Nucleus accumbens (tissue), 56 donors: ENCODE data around the gene APH1A.
"Not testable (repeated sequence)": the region's sequence is repeated elsewhere in the genome, so short reads cannot be mapped to it uniquely, and the experiment has no call there.

Experiments
- DNase-seq, 56 donors: peaks; one replicate each; lab custom pipeline; 2025; lab: John Stamatoyannopoulos, UW

Gene APH1A

DNA sequence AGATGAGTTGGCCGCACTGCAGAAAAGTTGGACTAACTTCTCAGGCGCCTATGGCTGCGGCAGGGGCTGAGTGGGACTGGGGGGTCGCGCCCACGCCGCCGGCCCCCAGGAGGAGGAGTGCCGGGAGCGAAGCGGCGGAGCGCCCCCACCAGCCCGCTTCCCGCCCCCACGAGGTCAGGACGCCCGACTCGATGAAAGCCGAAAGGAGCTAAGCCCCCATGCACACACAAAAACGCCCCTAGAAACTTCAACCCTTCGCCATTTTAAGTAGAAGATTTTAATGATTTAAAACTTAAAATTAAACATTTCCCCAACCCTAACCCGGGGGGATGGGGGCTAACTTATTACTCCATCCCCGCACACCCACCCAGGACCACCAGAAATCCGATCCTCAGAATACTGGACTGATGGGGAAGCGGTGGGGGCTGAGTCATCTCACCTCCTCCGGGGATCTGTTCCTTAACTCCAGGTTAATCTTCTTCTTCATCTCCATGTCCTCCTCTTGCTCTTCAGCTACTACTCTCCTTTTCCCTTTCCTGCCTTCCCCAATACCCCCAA lies 33.4 kb downstream of the APH1A start:
- DNase-seq, result peak in 20 of 56 donors; percentile 5 to 60 (median 29)

DNA sequence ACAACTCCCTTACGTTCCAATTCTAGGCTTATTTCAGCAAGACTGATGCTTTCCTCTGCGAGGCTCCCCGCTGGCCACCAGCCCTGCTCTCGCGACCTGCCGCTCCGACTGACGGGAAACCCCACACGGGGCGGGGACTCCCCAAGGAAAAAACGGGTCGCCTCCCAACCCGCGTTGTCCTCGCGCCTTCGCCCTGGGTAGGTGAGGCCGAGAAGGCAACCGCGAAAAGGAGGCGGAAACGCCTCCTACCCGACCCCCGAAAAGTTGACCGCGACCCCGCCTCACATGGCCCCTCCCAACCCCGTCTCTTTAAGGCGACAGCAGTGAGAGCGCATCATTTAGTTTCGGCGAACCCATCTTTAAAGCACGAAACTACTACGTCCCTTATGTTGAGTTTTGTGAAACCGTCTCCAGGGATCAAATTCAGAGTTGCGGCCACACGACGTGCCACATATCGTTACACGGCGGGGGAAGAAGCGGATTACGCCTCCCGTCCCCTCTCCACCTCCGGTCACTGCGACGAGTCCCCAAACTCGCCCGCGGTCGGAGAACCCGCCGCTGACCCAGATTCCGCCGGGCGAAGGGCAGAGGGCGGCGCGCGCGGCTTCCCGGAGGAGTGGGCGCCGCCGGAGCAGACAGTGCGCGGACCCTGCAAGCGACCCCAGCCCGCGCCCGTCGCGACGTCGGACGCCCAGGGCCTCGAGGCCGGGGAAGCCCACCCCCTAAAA lies 34.1 kb downstream of the APH1A start:
- DNase-seq, result peak in 51 of 56 donors; percentile 23 to 82 (median 57)

- DNase-seq, result peak in 1 of 56 donors; percentile 47
Observed at GRCh38 chr1:150234309-150234565, 34.6 kb downstream of the APH1A start.

GRCh38 chr1:150233359-150234308 lies 35.2 kb downstream of the APH1A start:
- DNase-seq, result peak in 14 of 56 donors; percentile 0 to 44 (median 28)

GRCh38 chr1:150232921-150233320 lies 35.9 kb downstream of the APH1A start:
- DNase-seq, result not testable (repeated sequence)

DNA sequence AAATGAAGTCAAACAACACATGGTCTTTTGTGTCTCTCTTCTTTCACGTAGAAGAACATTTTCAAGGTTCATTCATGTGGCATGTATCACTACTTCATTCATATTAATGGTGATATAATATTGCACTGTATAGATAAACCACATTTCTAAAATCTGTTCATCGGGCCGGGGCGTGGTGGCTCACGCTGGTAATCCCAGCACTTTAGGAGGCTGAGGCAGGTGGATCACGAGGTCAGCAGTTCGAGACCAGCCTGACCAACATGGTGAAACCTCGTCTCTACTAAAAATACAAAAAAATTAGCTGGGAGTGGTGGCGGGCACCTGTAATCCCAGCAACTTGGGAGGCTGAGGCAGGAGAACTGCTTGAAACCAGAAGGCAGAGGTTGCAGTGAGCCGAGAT lies 40.6 kb downstream of the APH1A start:
- DNase-seq, result not testable (repeated sequence)

DNA sequence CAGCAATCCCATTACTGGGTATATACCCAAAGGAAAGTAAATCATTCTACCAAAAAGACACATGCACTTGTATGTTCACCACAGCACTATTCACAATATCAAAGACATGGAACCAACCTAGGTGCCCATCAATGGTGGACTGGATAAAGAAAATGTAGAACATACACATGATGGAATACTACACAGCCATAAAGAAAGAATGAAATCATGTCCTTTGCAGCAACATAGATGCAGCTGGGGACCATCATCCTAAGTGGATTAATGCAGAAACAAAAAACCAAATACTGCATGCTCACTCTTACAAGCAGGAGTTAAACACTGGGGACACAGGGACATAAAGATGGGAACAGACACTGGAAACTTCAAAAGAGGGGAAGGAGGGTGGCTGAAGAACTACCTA lies 41.6 kb downstream of the APH1A start:
- no peak for DNase-seq

GRCh38 chr1:150226486-150226885 lies 42.3 kb downstream of the APH1A start:
- no peak for DNase-seq

DNA sequence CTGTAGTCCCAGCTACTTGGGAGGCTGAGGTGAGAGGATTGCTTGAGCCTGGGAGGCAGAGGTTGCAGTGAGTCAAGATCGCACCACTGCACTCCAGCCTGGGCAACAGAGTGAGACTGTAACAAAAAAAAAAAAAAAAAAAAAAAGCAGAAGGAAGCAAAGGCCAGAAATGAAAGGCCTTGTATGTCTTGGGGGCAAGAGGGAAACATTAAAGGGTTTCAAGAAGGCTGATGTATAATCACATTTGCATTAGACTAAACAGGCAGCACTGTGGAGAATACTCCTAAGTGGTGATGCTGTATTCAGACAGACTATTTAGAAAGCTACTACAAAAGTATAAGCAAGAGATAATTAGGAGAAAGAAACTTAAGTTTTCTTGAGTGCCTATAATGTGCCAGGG lies 43.3 kb downstream of the APH1A start:
- DNase-seq, result no peak

DNA sequence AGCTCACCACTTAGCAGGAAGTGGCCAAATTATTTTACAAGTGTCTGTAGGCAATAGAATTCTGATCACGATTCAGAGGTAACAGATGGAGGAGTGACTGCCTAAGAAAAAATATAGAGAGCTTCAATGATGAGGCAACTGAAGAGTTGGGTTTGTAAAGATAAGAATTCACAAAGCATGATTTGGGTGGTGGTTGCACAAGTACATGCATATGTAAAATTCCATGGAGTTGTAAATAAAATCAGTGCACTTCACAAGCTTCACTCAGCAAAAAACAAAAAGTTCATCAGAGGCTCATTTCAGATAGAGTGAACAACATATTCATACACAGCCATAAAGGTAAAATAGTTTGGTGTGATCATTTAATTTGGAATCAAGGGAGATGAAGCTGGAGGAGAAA lies 43.8 kb downstream of the APH1A start:
- DNase-seq, result no peak

DNA sequence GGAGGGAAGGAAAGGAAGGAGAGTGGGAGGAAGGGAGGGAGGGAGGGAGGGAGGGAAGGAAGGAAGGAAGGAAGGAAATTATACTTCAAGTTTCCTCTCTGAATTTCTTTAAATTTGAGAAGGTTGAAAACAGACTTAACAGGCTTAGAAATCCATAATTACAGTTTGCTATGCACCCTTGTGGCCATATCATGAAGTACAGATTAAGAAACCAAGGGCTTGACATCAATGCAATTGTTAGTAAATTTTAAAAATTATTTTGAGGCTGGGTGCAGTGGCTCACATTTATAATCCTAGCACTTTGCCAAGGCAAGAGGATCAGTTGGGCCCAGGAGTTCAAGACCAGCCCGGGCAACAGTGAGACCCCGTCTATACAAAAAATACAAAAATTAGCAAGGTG lies 47.3 kb downstream of the APH1A start:
- DNase-seq, result no peak

DNA sequence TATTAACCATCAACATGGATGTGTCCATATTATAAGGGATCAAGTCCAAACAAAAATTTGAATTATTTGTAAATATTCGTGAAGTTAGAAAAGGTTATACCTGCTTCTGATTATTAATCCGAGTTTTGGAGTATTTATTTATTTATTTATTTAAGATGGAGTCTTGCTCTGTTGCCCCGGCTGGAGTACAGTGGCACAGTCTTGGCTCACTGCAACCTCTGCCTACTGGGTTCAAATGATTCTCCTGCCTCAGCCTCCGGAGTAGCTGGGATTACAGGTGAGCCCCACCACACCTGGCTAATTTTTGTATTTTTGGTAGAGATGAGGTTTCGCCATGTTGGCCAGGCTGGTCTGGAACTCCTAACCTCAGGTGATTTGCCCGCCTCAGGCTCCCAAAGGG lies 53.0 kb downstream of the APH1A start:
- DNase-seq, result not testable (repeated sequence)
